Measurements from ENCODE around the gene SLC22A31.
A peak's percentile ranks its signal among the peaks of the same experiment; 100 is the strongest.

Gene SLC22A31

DNA sequence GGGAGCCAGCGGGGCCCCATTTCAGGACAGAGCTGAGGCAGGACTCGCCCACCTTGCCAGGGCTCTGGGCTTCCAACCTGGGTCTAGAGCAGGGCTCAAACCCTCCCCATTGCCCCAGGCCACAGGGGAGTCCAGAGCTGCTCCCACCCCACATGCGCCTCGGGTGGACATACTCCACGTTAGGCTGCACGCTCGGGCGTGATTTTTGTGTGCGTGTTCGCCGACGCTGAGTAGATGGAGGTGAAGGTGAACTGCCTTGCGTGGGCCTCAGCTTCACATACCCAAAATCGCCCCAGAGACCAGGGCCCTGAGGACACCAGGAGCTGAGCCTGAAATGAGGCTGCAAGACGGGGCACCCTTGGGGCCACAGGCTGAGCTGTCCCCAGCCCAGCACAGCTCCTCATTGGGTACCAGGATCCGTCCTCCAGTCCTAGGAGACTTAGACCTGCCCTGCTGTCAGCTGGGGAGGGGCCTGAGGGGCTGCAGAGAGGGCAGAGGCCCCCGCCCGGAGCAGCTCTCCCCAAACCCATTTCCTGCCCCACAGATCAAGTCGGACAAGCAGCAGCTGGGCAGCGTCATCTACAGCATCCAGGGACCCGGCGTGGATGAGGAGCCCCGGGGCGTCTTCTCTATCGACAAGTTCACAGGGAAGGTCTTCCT lies 20.6 kb downstream of the SLC22A31 start:
- no peak for DNase-seq (ENCODE audit: extremely low read depth in 1 of 2, low read depth in 1 of 2)

DNA sequence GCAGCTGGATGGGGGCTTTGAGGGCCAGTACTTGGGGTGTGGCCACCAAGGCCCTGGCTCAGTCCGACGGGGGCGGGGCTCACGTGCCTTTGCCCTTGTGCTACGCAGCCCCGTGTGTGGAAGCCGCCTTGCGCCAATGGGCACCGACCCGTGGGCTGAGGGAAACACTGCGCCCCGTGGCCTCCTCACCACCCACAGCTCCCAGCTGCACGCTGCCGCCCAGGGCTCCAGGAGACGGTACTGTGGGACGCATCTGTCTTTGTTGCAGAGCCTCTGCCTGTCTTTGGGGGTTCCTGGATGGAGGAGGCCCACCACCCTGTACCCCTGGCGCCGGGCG lies 21.2 kb downstream of the SLC22A31 start:
- DNase-seq (ENCODE audit: extremely low read depth in 1 of 2, low read depth in 1 of 2) = no peak

DNA sequence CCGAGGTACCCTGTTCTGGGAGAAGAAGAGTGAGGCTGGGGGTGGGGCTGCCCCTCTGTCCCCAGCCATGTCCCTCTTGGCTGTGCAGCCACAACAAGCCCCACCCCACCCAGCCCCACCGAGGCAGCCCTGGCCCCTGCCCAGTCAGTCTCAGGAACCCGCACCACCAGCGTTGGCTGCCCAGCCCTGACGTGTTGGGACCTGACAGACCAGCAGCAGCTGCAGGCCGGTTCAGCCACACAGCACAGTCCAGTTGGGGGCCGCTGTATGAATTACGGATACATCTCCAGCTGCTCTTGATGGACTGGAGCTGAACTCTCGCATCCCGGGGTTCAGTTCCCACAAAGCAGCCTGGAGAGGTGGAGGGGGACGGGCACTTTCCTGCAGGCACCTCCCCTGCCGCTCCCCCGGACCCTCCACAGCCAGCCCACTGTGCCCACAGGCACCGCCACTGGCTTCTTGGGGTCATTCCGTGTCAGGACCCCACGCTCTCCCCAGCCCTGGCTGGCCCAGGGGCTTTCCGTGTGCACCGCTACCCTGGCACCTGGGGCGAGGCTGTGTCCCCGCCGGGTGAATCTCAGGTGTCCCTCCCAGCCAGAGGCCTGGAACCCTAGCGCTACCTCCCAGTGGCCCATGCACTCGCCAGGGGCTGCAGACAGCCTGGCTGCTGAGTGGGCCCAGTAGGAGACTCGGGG lies 21.7 kb downstream of the SLC22A31 start:
- DNase-seq (ENCODE audit: extremely low read depth in 1 of 2, low read depth in 1 of 2) = no peak

DNA sequence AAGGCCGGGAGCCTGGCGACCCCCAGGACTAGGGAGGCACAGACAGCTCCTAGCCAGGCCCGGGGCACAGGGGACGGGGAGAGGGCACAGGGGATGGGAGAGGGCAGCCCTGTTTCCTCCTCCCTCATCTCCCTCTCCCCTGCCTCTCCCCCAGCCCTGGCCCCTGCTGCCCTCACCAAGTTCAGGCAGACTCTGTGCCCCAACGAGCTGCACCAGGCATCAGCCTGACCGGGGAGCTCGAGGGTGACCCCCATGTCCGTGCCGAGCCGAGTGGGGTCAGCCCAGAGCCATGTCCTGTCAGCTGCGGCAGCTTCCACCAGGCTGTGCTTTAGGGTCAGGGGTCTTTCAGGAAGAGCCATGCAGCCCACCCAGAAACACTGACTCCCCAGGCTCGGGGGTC lies 22.8 kb downstream of the SLC22A31 start:
- DNase-seq (ENCODE audit: extremely low read depth in 1 of 2, low read depth in 1 of 2) = no peak

DNA sequence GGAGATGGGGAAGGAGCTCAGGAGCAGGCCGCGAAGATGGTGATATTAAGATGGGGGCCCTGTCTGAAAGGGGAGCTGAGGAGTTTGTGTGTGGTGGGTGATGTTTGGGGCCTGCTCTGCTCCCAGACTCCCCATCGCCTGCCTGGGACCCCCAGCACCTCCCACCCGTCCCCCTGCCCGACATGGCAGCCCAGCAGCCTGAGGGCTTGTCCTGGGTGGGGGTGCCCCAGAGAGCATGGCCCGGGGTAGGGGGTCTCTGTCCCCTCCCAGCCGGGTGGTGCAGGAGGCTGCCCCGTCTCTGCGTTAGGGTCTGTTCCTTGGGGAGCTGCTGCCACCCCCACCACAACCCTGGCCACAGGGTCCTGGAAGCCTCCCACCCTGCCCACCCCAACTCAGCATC lies 23.6 kb downstream of the SLC22A31 start:
- DNase-seq (ENCODE audit: extremely low read depth in 1 of 2, low read depth in 1 of 2) = no peak

DNA sequence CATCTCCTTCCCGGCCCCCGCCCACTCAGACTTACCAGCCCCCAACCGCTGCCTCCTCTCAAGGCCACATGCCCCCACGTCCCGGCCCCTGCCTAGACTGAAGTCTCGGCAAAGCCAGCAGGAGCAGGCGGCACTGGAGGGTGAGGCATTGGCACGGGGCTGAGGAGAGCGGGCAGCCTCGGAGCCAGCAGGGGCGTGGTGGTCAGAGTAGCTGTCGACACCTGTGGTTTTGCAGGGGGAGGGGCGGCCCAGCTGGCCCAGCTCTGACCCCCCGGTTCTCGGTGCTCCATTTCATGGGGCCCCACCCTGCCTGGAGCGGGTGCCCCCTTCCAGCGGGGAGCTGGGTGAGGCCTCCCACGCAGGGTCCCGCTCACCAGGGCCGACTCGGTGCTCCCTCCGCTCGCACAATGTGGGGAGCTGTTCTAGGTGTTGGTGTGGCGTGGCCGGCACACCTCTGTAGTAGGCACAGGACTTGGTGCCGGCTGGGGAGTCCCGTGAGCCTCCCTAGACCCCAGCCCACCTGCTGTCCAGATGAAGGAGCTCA lies 24.1 kb downstream of the SLC22A31 start:
- no peak for DNase-seq (ENCODE audit: extremely low read depth in 1 of 2, low read depth in 1 of 2)

DNA sequence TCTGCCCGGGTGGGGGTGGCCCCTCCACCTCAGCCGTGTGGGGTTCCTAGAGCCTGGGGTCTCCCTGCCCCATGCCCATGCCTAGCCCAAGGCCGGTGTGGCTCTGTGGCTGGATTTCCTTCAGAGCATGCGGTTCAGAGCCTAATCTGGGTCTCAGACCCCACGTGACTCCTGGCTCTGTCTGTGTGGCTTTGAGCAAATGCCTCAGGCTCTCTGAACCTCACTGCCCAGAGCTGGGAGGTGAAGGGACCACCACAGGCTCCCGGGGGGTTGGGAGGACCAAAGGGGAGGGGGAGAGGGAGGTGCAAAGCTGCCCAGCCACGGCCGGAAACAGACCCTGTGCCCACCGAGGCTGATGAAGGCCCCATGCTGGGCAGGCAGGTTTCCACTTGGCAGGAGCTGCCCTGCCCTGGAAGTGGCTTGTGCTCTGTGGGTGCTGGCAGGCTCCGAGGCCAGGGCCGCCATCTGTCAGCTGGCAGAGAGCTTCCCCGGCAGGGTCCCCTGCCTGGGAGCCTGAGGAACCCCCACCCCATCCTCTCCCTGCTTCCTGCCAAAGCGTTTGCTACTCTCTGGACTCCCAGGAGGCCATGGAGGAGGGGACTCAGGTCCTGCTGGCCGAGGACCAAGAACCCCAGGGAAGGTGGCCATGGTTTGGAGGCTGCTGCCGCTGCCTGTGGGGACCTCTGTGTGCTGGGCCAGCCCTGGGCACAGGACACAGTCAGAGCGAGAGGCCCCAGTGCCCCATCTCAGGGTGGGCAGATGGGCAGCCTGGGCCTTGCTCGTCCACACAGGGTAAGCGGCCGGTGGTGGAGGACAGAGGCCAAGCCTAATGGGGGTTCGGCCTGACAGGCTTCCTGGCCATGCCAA lies 24.8 kb downstream of the SLC22A31 start:
- no peak for DNase-seq (ENCODE audit: extremely low read depth in 1 of 2, low read depth in 1 of 2)

DNA sequence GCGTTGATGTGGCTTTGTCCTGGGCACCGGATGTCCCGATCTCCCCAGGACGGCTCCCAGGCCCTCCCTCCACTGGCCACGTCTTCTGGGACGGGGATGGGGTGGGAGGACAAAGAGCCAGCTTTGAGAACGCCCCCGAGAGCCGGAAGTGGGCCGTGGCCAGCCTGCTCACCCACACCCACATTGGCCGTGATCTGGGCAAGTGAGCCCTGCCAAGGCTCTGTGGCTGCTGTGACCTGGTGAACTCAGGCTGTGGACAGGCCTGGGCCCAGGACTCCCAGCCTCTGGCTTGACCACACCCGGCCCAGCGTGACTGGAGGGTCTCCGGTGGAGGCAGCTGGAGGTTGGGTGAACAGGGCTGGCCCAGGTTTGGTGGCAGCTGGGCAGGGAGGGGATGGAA lies 25.5 kb downstream of the SLC22A31 start:
- no peak for DNase-seq (ENCODE audit: extremely low read depth in 1 of 2, low read depth in 1 of 2)

DNA sequence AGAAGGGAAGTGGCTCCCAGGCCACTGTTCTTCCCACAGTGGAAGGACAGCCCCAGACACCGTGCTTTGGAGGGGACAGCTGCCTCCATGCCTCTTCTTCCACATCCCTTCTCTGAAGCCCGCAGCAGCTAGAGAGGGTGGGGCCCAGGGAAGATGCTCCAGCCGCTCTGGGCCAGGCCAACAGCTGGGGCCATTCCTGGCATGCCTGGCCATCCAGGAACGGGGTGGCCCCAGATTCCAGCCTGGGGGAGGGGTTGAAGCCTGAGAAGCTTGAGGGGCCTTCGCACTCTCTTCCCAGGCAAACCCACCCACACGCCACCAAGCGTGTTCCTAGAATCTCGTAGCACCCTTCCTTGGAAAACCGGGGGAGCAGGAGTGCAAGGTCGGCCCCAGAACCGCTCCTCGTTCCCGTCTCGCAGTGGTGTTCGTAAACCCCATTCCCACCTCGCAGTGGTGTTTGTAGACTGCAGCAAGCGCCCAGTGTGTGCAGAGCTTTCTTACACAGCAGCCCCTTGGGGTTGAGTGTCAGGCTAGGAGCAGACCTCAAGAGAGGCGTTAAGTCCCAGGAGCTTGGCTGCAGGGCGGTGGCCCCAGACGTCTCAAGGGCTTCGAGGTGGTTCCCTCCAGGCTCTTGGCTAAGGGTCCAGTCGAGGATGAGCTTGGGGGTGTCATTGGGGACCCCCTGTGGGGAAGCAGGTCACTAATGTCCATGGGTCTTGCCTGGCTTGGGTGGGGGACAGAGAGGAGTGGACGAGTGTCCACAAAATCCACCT lies 26.1 kb downstream of the SLC22A31 start:
- DNase-seq (ENCODE audit: extremely low read depth in 1 of 2, low read depth in 1 of 2) = no peak

DNA sequence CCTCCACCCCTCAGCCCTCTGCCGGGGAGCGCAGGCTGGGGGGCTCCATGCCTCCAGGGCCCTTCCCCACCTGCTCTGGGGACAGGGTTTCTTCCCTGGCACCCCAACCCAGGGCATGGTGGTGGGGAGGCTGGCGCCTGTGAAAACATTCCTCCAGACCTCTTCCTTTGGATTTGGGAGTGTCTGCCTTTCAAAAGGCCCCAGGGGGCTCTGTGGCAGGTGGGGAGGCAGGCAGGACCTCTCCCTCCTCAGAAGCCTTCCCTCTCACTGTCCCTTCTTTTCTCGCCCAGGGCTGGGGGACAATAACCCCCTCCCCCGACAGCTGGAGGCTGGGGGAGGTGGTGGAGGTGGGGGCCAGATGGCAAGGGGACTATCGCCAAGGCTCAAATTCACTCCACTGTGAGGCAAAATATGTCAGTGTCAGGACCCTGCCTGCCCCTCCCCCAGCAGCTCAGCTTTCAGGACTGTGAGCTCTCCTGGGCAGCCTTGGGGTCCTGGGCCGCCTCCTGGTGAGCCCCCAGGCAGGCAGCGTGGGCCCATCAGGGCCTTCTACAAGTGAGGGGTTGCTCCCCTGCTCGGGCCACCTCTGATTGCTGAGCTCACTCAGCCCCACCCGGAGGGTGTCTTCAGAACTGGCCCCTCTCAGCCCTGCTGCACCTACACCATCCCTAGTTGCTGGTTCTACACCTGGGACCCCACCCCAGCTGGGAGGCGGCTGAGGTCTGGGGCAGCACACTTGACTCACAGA lies 27.0 kb downstream of the SLC22A31 start:
- no peak for DNase-seq (ENCODE audit: extremely low read depth in 1 of 2, low read depth in 1 of 2)

DNA sequence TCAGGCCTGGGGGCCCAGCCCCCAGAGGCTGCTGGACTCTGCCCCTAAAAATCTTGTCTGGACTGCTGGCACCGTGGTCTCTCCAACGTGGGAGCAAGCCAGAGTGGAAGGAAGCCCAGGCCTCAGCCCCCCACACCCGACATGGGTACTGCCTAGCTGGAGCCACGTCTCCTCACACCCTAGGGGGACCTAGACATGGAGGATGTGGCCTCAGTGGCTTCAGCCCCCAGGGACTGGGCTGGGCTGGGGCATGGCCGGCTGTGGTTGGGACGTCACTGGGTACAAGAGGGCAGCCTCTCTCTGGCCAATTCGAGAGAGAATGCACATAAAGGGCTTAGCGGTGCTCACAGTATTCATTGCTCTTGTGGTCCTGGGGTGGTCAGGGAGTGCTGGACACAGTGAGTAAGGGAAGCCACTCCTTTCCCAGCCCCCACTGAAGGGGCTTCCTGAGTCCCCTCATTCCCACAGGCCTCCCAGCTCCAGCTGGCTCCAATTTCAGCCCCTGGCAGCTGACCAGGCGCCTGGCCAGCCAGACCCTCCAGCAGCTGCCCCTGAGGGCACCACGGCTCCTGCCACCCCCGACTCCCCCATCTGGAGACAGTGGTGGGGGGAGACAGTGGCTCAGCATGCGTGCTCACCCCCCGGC lies 27.7 kb downstream of the SLC22A31 start:
- DNase-seq (ENCODE audit: extremely low read depth in 1 of 2, low read depth in 1 of 2) = no peak

DNA sequence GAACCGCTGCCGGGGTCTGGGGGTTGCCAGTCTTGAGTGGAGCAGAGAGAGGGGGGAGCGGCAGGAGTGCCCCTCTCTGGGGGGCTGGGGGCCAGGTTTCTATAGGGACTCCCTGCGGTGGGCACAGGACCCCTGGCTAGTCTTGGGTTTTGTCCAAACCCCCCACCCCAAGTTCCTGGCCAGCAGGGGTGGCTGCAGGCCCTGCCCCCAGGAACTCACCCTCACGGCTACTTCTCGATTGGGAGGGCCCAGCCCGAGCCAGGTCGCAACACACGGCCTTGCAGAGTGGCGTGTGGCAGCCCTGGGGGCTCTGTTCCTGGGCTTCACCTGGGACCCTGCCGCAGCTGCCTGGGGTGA lies 28.2 kb downstream of the SLC22A31 start:
- DNase-seq (ENCODE audit: extremely low read depth in 1 of 2, low read depth in 1 of 2) = no peak

DNA sequence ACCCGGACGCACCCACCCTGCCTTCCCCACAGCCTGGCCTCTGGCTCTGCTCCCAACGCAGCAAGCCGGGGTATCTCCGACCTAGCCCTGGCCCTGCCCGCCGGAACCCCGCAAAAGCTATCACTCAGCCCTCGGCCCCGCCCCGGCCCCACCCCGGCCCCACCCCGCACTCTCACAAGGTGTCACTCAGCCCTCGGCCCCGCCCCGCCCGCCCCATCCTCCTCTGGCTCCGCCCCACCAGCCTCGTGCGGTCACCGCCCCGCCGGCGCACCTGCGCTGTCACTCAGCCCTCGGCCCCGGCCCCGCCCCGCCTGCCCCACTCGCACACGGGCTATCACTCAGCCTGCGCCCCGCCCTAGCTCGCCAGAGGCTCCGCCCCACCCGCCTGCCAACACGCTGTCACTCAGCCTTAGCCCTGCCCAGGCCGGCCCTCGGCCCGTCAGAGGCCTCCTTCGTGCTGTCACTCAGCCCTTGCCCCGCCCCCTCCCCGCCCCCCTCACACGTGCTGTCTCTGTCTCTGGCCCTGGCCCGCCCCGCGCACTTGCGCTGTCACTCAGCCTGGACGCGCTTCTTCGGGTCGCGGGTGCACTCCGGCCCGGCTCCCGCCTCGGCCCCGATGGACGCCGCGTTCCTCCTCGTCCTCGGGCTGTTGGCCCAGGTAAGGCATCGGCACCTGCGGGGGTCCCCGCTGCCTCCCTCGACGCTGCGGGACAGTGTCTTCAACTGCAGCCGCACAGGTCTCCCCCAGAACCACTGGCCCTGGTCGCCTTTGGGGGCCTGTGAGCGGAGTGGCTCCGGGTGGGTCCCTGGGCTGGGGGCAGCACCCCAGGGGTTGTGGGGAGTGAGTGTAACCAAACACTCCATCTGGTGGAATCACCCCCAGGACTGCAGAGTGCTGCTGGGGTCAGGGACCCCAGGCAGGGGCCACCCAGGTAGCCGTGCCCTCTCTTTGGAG lies 28.8 kb downstream of the SLC22A31 start, which contains the start of gene CDH15:
TSS of gene CDH15 (plus strand) at position 533 of the 955 bp plus-strand sequence. CDS start at position 617, 84 bp downstream.
- DNase-seq (ENCODE audit: extremely low read depth in 1 of 2, low read depth in 1 of 2) = peak; percentile 86 to 92

DNA sequence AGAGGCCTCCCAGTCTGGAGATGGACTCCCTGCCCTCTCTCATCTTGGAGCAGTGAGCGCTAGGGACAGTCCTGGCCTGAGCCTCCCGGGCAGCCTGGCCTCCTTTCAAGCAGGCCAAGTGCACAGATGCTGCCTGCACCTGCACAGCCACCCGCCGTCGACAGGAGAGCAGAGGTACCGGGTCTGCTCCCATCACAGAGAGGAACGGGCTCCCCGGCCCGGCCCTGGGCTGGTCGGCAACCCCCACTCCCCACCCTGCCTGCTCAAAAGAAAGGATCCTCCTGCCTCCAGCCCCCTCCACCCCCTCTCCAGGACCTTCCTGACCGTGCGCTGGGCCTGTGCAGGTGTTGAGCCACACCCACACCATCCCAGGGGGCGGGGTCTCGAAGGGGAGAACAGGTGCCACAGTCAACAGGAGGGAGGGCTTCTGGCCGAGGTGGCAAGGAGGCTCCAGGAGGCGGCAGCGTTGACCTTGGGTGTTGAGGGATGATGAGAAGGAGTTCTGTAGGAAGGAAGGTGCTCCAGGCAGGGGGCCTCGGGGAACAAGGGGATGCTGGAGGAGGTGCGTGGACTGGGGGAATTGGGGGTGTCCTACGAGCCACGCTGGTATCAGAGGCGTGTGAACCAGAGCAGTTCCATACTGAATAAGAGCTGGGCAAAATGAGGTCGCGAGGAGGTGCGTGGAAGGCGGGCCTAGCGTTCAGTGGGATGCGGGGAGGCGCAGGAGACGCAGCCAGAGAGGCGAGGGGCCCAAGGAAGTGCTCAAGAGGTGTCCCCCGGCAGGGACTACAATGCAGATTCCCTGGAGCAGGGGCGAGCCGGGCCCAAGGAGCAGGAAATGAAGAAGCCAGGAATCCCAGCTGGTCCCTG lies 29.8 kb downstream of the SLC22A31 start:
- DNase-seq (ENCODE audit: extremely low read depth in 1 of 2, low read depth in 1 of 2) = no peak

DNA sequence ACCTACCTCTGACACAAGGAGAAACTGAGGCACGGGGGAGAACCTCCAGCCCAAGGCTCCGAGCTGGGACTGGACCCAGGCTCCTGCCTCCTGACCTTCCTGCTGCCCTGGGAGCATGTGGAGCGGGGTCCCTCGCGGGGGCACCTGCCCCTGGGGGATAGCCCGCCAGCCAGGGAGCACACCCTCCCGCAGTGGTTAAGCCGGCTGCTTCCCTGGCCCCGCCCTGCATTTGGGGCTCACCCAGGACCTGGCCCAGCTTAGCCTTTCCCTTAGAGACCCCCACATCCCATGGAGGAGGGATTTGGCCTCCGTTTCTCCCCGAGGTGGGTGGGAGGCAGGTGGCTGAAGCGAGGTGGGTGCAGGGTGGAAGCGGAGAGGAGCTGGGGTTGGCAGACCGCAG lies 30.6 kb downstream of the SLC22A31 start:
- DNase-seq (ENCODE audit: extremely low read depth in 1 of 2, low read depth in 1 of 2) = no peak

DNA sequence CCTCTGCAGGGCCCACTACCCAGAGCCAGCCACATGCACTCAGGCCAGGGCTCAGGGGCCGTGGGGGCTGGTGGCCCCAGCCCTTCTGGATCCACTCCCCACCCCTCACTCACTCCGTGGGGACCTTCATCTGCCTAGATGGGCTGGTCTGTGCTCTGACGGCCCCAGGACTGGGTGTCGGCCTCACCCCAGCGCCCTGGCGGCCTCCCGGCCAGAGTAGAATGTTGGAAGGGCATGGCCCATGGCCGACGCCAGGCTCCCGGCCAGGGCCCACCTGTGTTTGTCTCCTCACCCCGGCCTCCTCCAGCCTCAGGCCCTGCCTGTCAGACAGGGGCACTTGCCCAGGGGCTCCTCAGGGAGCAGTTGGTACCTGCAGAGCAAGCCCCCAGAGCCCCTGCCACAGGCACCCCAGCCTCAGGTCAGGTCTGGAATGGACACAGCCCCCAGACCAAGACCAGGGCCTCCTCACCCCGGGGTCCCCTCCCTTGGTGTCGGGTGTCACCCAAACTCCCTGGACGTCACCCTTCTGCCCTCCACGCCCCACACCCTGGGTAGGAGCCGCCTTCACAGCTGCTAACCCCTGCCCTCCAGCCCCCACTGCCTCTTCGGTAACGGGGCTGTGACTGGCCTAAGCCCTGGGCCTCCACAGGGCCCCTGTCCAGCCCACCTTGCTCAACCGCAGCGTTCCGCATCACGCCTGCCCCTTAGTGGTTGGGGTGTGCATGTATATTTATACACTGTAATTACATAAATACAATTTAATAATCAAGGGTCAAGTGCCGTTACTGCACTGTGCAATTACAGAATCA lies 31.8 kb downstream of the SLC22A31 start:
- DNase-seq (ENCODE audit: extremely low read depth in 1 of 2, low read depth in 1 of 2) = no peak

All from stimulated activated CD8-positive, alpha-beta memory T cell treated with anti-CD3 and anti-CD28 coated beads, Interleukin-7, amount 100 ng/mL, for 48 hours (primary cell).